ENCODE measurements around the gene HTR5A.
"Not testable (repeated sequence)": the region's sequence is repeated elsewhere in the genome, so short reads cannot be mapped to it uniquely, and the experiment has no call there.

HTR5A gene

GRCh38 chr7:155069992-155070751, at the start of gene HTR5A:
Gene HTR5A, plus strand, starts transcription at chr7:155070324. Its CDS starts 576 bp downstream, at chr7:155070900.
- FAIRE-seq: no peak

DNA sequence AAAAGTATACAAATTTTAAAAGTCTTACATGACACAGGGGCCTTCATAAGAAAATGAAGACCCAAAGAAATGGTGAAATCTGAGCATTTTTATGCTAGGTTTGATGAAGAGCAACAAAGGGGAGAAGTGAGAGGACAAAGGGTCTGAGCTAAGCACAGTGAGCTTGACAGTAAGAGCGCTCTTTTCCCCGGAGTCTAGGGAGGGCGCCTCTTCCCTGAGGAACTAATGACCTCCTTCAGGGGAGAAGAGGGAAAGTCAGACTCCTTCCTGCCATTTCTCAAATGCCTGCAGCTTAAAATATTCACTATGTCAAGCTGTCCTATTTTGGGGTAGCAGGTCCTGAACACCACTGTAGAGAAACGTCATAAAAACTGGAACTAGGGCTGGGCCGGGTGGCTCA, 49.1 kb upstream of the HTR5A start:
- no peak for FAIRE-seq

GRCh38 chr7:155021699-155022145, 48.4 kb upstream of the HTR5A start:
- FAIRE-seq: no peak

- no peak for FAIRE-seq
Observed at GRCh38 chr7:155027879-155028278, 42.2 kb upstream of the HTR5A start.

- FAIRE-seq: no peak
Observed at GRCh38 chr7:155032978-155033377, 37.1 kb upstream of the HTR5A start.

GRCh38 chr7:155034495-155034894, 35.6 kb upstream of the HTR5A start:
- FAIRE-seq: not testable (repeated sequence)

GRCh38 chr7:155038335-155038734, 31.8 kb upstream of the HTR5A start:
- FAIRE-seq: no peak

DNA sequence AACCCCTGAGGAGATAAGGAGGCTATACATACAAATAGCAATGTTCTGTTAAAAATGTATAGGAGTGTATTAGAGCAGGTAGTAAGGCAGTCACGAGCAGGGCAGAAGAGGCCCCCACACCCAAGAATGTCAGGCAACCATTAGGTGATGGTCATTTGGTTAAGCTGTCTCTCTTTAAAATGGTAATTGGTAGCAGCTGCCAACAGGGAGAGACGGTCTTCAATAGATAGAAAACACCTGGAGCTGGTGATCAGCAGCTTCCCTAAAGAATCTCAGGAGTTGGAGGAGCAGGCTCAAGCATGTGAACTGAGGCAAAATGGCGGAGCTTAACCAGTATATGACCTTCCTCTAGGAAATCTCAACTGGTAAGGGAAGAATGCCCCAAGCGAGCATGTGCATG, 26.4 kb upstream of the HTR5A start:
- FAIRE-seq: no peak

- no peak for FAIRE-seq
Observed at GRCh38 chr7:155048006-155048405, 22.1 kb upstream of the HTR5A start.

GRCh38 chr7:155051355-155051754, 18.8 kb upstream of the HTR5A start:
- FAIRE-seq: no peak

- FAIRE-seq: no peak
Observed at GRCh38 chr7:155053002-155053401, 17.1 kb upstream of the HTR5A start.

GRCh38 chr7:155054761-155055160, 15.4 kb upstream of the HTR5A start:
- FAIRE-seq: no peak

GRCh38 chr7:155057076-155057475, 13.0 kb upstream of the HTR5A start:
- FAIRE-seq: no peak

GRCh38 chr7:155058896-155059295, 11.2 kb upstream of the HTR5A start:
- FAIRE-seq: no peak

- FAIRE-seq: no peak
Observed at GRCh38 chr7:155059703-155060102, 10.4 kb upstream of the HTR5A start.

DNA sequence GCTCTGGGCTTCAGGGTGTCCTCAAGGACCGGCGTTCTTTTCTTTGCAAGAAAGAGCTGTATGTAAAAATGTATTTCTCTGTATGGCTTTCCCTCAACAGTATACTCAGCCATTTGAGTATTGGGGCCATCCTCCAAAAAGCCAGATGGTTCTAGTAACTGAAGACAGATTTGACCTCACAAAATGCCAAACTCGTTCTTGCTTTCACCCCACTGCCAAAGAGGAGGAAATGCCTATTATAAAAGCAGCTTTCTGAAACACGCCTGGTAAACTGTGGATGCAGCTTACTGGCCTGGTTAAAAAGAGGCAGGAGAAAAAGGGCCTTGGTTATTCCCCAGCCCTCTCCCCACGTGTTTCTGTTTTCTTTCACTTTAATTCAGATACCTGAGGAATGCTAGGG, 7.7 kb upstream of the HTR5A start:
- FAIRE-seq: no peak

- FAIRE-seq: no peak
Observed at GRCh38 chr7:155064186-155064585, 5.9 kb upstream of the HTR5A start.

- FAIRE-seq: no peak
Observed at GRCh38 chr7:155066417-155066950, 3.6 kb upstream of the HTR5A start.

DNA sequence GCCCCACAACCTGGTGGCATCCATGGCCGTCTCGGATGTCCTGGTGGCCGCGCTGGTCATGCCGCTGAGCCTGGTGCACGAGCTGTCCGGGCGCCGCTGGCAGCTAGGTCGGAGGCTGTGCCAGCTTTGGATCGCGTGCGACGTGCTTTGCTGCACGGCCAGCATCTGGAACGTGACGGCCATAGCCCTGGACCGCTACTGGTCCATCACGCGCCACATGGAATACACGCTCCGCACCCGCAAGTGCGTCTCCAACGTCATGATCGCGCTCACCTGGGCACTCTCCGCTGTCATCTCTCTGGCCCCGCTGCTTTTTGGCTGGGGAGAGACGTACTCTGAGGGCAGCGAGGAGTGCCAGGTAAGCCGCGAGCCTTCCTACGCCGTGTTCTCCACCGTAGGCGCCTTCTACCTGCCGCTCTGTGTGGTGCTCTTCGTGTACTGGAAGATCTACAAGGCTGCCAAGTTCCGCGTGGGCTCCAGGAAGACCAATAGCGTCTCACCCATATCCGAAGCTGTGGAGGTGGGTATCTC, 1.1 kb downstream of the HTR5A start:
- no peak for FAIRE-seq

- no peak for FAIRE-seq
Observed at GRCh38 chr7:155071916-155072571, 1.9 kb downstream of the HTR5A start.

- FAIRE-seq: no peak
Observed at GRCh38 chr7:155073922-155074321, 3.8 kb downstream of the HTR5A start.

DNA sequence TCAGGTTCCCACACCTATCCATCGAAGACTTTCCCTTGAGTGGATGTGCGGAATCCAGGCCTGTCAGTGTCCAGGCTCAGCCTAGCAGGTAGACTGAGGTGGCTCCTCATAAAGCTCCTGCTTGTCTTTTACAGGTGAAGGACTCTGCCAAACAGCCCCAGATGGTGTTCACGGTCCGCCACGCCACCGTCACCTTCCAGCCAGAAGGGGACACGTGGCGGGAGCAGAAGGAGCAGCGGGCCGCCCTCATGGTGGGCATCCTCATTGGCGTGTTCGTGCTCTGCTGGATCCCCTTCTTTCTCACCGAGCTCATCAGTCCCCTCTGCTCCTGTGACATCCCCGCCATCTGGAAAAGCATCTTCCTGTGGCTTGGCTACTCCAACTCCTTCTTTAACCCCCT, 13.9 kb downstream of the HTR5A start:
- no peak for FAIRE-seq

GRCh38 chr7:155084969-155085368, 14.8 kb downstream of the HTR5A start:
- FAIRE-seq: no peak

DNA sequence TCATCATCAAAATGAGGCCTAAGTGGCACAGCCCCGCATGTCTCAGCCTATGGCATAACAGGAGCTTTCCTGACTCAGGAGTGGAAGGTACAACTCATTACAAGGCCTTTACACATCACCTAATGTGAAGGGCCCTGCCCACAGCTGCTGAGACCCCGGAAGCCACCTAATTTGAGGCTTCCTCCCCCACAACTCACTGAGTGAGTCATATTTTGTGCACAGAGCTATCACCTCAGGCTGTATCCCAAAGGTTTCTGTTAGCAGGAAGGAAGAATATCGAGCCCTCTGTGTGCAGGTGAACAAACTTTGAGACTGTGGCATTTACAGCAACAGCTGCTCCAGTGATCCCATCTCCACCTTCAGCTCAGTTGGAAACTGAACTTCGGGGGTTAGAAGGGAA, 20.6 kb downstream of the HTR5A start:
- FAIRE-seq: no peak
